Activated CD4-positive, CD25-positive, alpha-beta regulatory T cell treated with anti-CD3 and anti-CD28 coated beads, Interleukin-2, amount 50 U/mL, for 16 hours (primary cell): ENCODE measurements around the gene MRTFB.
"Not testable (repeated sequence)": the region's sequence is repeated elsewhere in the genome, so short reads cannot be mapped to it uniquely, and the experiment has no call there.

Source experiments
- DNase-seq: peaks from one replicate; pipeline ENCODE4 v3.0.0-alpha.2; 2020; ENCODE audit warnings: low read depth, low spot score

The MRTFB gene, protein sequence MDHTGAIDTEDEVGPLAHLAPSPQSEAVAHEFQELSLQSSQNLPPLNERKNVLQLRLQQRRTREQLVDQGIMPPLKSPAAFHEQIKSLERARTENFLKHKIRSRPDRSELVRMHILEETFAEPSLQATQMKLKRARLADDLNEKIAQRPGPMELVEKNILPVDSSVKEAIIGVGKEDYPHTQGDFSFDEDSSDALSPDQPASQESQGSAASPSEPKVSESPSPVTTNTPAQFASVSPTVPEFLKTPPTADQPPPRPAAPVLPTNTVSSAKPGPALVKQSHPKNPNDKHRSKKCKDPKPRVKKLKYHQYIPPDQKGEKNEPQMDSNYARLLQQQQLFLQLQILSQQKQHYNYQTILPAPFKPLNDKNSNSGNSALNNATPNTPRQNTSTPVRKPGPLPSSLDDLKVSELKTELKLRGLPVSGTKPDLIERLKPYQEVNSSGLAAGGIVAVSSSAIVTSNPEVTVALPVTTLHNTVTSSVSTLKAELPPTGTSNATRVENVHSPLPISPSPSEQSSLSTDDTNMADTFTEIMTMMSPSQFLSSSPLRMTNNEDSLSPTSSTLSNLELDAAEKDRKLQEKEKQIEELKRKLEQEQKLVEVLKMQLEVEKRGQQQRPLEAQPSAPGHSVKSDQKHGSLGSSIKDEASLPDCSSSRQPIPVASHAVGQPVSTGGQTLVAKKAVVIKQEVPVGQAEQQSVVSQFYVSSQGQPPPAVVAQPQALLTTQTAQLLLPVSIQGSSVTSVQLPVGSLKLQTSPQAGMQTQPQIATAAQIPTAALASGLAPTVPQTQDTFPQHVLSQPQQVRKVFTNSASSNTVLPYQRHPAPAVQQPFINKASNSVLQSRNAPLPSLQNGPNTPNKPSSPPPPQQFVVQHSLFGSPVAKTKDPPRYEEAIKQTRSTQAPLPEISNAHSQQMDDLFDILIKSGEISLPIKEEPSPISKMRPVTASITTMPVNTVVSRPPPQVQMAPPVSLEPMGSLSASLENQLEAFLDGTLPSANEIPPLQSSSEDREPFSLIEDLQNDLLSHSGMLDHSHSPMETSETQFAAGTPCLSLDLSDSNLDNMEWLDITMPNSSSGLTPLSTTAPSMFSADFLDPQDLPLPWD

GRCh38 chr16:14070877-14071575 is at the start of gene MRTFB:
MRTFB (plus strand) TSS chr16:14071319; CDS start chr16:14140607, 69,288 bp downstream.
- peak; percentile 58 for DNase-seq

- not testable (repeated sequence) for DNase-seq
Observed at GRCh38 chr16:14023526-14023925, 47.6 kb upstream of the MRTFB start.

DNA sequence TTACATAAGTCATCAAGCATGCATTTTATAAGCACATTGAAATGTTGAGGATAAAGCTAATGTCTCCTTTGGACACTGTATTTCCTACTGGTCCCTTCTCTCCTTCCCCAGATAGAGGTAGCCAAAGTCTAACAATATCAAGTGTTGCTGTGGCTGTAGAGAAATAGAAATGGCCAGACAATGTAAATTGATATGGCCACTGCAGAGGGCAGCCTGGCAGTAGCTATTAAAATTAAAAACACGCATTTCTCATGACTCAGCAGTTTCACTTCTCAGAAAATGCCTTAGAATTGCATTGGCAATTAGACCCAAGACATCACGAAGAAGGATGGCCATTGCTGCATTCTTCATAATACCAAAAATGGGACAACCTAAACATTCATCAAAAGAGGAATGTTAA is 46.8 kb upstream of the MRTFB start:
- DNase-seq, result no peak

DNA sequence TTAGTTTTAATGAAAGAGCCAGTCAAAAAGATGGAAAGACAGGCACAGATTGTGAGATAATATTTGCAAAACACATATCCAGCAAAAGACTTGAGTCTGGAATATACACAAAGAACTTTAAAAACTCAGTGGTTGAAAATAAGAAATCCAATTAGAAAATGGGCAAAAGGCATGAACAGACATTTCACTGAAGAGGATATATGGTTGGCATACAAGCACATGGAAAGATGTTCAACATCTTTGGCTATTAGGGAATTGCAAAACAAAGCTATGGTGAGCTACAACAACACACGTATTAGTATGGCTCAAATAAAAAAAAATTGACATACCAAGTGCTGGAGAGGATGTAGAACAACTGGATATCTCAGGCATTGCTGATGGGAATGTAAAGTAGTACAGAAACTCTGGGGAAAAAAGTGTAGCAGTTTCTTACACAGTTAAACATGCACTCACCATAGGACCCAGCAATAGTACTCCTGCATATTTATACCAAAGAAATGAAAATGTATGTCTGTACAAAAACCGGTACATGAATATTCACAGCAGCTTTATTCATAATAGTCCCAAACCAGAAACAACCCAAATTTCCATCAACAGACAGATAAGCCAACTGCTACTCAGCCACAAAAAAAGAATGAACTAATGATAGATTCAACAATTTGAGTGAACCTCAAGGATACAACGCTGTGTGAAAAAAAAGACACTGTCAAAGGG is 44.4 kb upstream of the MRTFB start:
- DNase-seq, result no peak

DNA sequence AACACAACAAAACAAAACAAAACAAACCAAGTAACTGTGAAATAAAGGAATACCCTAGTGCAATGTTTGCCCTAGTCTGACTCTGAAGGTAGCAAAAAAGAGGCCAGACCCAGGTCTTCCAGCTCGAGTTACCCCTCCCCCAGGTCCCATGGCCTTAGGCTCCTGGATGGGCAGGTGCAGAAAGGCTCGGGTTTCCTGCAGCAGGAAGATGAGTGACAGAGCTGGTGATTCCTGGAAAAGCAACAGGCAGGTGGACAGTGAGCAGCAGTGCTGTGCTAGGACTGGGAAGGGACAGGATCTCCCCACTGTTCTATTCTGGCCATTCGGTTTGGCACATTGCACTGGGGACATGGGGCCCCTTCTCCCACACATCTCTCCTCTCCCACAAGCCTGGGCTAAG is 42.9 kb upstream of the MRTFB start:
- no peak for DNase-seq

DNA sequence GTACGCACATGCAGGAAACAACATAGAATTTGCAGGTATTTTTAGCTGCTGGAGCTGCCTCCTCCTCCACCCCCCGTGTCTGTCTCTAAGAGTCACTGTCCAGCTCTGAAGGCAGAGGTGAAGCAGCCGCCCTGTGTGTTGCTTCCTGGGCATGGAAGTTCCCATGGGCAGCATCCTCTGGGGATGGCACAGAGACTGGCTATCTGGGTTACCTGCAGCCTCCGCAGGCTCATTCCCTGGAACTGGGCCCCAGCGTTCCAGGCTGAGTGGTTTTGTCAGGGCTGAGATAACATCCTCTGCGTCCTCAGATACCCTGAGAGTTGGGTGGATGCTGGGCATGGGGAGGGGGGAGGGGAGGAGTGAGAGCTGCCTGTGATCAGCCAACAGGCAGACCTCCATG is 41.5 kb upstream of the MRTFB start:
- no peak for DNase-seq

DNA sequence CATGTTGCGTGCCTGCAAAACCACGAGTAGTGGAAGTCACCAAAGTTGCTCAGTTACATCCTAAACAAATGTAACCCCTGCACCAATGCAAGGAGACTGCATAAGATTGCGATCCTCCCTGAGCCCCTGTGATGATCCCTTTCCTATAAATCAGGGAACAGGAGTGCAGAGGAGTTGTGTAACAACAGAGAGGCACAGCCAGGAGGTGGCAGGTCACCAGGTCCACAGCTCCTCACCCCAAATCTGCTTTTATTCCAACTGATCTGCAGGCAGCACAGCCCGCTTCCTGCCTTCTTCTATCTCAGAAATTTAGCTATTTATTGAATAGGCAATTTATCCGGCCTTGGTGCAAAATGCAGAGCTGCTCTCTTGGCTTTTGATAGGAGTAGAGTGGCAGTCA is 36.0 kb upstream of the MRTFB start:
- DNase-seq, result no peak

- DNase-seq, result no peak
Observed at GRCh38 chr16:14036889-14037288, 34.2 kb upstream of the MRTFB start.

GRCh38 chr16:14037960-14038359 is 33.2 kb upstream of the MRTFB start:
- no peak for DNase-seq

- DNase-seq, result no peak
Observed at GRCh38 chr16:14041164-14041563, 30.0 kb upstream of the MRTFB start.

- DNase-seq, result no peak
Observed at GRCh38 chr16:14042706-14043105, 28.4 kb upstream of the MRTFB start.

- DNase-seq, result no peak
Observed at GRCh38 chr16:14043278-14043677, 27.8 kb upstream of the MRTFB start.

GRCh38 chr16:14043793-14044192 is 27.3 kb upstream of the MRTFB start:
- no peak for DNase-seq

DNA sequence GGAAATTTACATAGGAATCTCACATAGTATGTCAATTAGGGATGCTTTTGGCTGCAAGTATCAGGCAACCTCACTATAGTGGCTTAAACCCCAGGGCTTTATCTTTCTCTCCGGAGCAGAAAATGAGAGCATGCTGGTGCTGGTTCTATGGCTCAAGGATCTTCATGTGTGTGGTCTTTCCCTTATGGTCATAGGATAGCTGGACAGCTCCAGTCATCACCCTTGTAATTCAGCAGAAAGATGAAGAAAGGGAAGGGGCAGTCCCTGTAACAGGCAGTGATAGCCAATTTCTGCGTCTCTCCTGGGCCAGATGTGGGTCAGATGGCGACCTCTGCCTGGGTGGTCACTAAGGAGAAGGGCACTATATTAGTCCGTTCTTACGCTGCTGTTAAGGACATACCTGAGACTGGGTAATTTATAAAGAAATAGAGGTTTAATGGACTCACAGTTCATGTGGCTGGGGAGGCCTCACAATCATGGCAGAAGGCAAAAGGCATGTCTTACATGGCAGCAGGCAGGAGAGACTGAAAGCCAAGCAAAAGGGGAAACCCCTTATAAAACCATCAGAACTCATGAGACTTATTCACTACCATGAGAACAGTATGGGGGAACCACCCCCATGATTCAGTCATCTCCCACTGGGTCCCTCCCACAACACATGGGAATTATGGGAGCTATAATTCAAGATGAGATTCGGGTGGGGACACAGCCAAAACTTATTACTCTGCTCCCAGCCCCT is 23.8 kb upstream of the MRTFB start:
- DNase-seq, result not testable (repeated sequence)

- no peak for DNase-seq
Observed at GRCh38 chr16:14050291-14051027, 20.7 kb upstream of the MRTFB start.

- DNase-seq, result no peak
Observed at GRCh38 chr16:14051103-14051729, 19.9 kb upstream of the MRTFB start.

DNA sequence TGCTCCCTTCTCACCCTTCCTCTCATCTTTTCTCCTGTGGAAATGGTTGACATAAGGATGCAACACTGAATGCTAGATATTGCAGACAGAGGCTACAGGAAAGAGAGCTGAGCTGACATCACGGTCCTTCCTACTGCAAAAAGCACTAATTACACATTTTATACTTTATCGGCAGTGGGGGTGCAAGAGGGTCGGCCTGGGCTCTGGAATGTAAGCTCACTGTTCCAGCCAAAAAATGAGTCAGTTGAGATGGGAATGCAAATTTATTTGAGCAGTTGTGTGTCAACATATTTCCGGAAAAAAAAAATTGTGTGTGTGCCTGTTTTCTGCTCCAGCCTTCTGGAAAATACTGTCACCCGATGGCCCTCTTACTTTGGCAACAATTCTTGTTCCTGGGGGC is 14.1 kb upstream of the MRTFB start:
- DNase-seq, result no peak

GRCh38 chr16:14057878-14058382 is 13.2 kb upstream of the MRTFB start:
- DNase-seq, result no peak

DNA sequence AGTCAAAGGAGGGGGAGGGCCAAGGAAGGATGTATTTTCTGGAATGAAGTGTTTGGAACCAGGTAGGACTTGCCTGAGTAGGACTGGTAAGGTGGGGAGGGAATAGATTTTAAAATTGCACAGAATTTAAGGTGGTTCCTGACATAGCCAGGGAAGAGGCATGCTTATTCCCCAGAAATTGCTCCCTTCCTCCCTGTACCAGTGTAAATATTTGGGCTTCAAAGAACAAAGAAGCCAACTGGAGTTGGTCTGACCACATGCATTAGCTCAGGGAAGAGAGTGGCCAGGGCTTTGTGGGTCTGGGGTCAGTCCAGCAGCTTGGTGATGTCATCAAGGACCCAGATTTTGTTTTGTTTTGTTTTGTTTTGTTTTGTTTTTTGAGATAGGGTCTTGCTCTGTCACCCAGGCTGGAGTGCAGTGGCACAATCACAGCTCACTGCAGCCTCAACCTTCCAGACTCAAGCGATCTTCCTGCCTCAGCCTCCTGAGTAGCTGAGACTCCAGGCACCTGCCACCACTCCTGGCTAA is 9.3 kb upstream of the MRTFB start:
- no peak for DNase-seq
